Endothelial cell (in vitro differentiated cells): ENCODE results near the gene GRPR. TPM values are rescaled to one million over a fixed set of nuclear protein-coding genes. Genes with fewer than 3 reads are reported as not detected.

Source experiments
- DNase-seq: peaks from one replicate; pipeline ENCODE4 v3.0.0; 2021; ENCODE audit warnings: low spot score
- H3K27ac Mint-ChIP-seq: one replicate; pipeline ENCODE4 v1.8.0; 2021; ENCODE audit warnings: mixed read lengths, inconsistent platforms; ENCODE audit not compliant: unreplicated experiment
- H3K27me3 Mint-ChIP-seq: one replicate; pipeline ENCODE4 v1.8.0; 2021; ENCODE audit warnings: mild to moderate bottlenecking, moderate library complexity, mixed read lengths, inconsistent platforms; ENCODE audit not compliant: unreplicated experiment
- H3K36me3 Mint-ChIP-seq: one replicate; pipeline ENCODE4 v1.8.0; 2021; ENCODE audit warnings: mild to moderate bottlenecking, low read depth, mixed read lengths, inconsistent platforms; ENCODE audit not compliant: unreplicated experiment
- H3K4me1 Mint-ChIP-seq: one replicate; pipeline ENCODE4 v1.8.0; 2021; ENCODE audit warnings: mild to moderate bottlenecking, mixed read lengths, inconsistent platforms; ENCODE audit not compliant: unreplicated experiment
- H3K4me3 Mint-ChIP-seq: one replicate; pipeline ENCODE4 v1.8.0; 2021; ENCODE audit warnings: mild to moderate bottlenecking, mixed read lengths, inconsistent platforms; ENCODE audit not compliant: unreplicated experiment
- H3K9me3 Mint-ChIP-seq: one replicate; pipeline ENCODE4 v1.8.0; 2021; ENCODE audit warnings: mixed read lengths, inconsistent platforms; ENCODE audit not compliant: unreplicated experiment
- total RNA-seq: library from RNA; stranded (reverse); fragmentation: NEBNext Ultra II Directional; extraction: Animal tissue kit (Norgen Biotek cat#: 25700); gene quantifications from one replicate; pipeline ENCODE4 v1.2.1, GENCODE V29; 2021; ENCODE audit not compliant: unreplicated experiment
- TF ChIP-seq, protein P1 (sequence below): fragments of 200-600 bp; sonication (generic); IDR thresholded peaks from one replicate; pipeline ENCODE4 v1.5.0; 2021; ENCODE audit warnings: antibody characterized with exemption; ENCODE audit not compliant: unreplicated experiment

Gene GRPR
- total RNA-seq, 1 donor from 2014 or later = 0.54 TPM

- no peak overlapping the region for H3K27ac Mint-ChIP-seq
- H3K9me3 Mint-ChIP-seq = no peaks in the 10 kb centered on the region
- no peak for DNase-seq
- H3K27me3 Mint-ChIP-seq = no peaks in the 10 kb centered on the region
- H3K4me3 Mint-ChIP-seq = no peak overlapping the region
- TF ChIP-seq, protein P1, sequence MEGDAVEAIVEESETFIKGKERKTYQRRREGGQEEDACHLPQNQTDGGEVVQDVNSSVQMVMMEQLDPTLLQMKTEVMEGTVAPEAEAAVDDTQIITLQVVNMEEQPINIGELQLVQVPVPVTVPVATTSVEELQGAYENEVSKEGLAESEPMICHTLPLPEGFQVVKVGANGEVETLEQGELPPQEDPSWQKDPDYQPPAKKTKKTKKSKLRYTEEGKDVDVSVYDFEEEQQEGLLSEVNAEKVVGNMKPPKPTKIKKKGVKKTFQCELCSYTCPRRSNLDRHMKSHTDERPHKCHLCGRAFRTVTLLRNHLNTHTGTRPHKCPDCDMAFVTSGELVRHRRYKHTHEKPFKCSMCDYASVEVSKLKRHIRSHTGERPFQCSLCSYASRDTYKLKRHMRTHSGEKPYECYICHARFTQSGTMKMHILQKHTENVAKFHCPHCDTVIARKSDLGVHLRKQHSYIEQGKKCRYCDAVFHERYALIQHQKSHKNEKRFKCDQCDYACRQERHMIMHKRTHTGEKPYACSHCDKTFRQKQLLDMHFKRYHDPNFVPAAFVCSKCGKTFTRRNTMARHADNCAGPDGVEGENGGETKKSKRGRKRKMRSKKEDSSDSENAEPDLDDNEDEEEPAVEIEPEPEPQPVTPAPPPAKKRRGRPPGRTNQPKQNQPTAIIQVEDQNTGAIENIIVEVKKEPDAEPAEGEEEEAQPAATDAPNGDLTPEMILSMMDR = no peak
- no peaks in the 10 kb centered on the region for H3K36me3 Mint-ChIP-seq
- H3K4me1 Mint-ChIP-seq = no peaks in the 10 kb centered on the region
Observed at GRCh38 chrX:16134936-16135335, 11.6 kb downstream of the GRPR start.

DNA sequence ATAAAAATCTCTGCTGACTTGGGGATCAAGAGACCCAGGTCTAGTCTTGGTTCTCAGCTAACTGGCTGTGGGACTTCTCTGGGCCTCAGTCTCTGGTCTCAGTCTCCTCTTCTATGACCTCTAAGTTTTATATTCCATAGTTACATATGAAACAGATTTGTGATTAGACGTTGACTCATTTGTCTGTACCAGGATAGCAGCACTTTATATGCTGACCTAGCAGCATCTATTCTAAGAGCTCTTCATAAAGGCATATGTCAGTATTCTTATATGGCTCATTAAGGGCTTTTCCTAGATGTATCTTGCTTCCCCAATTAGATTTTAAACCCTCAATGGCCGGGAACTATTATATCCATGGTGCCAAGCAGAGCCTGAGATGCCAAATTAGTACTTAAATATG, 12.7 kb downstream of the GRPR start:
- no peaks in the 10 kb centered on the region for H3K4me1 Mint-ChIP-seq
- H3K9me3 Mint-ChIP-seq = no peaks in the 10 kb centered on the region
- H3K4me3 Mint-ChIP-seq = no peak overlapping the region
- TF ChIP-seq, protein P1 = no peak
- H3K36me3 Mint-ChIP-seq = no peaks in the 10 kb centered on the region
- H3K27ac Mint-ChIP-seq = no peak overlapping the region
- DNase-seq = no peak
- no peaks in the 10 kb centered on the region for H3K27me3 Mint-ChIP-seq

DNA sequence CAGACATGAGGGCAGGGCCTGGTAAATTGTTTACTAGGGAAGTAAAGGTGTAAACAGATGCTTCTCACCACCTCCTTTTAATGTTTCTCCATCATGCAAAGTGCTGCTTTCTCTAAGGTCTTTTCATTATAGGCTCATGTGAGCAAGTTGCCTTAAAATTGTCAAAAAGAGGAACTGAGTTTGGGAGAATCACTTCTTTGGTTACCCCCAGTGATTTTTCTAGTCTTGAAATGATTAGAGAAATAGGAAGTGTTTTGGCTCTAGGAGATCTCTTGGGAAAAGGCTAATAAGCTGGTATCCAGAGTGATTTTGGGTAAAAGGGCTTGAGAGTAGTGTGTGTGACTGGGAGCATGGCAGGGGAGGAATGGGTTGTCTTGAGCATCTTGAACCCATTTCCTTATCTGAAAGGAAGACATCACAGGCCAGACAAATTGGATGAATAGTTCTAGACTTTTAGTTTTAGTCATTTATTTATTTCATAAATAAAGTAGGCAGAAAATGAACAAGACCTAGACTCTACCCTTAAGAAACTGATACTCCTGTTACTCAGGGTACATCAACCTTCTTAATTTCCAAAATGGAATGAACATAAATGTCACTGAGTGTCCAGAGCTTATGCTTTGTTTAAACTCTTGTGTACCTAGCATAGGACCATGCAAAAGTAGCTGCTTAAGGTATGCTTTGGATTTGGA, 14.2 kb downstream of the GRPR start:
- Mint-ChIP-seq H3K27me3 (no peaks in the 10 kb centered on the region), H3K27ac (no peak overlapping the region), H3K4me3 (no peak overlapping the region), H3K4me1 (no peaks in the 10 kb centered on the region), H3K9me3 (no peaks in the 10 kb centered on the region), H3K36me3 (no peaks in the 10 kb centered on the region)
- no peak for DNase-seq
- TF ChIP-seq, protein P1 = no peak

GRCh38 chrX:16138108-16138427, 14.7 kb downstream of the GRPR start:
- H3K4me1 Mint-ChIP-seq = no peaks in the 10 kb centered on the region
- H3K27ac Mint-ChIP-seq = no peak overlapping the region
- no peak overlapping the region for H3K4me3 Mint-ChIP-seq
- H3K27me3 Mint-ChIP-seq = no peaks in the 10 kb centered on the region
- TF ChIP-seq, protein P1 = no peak
- H3K9me3 Mint-ChIP-seq = no peaks in the 10 kb centered on the region
- H3K36me3 Mint-ChIP-seq = no peaks in the 10 kb centered on the region
- DNase-seq = no peak

DNA sequence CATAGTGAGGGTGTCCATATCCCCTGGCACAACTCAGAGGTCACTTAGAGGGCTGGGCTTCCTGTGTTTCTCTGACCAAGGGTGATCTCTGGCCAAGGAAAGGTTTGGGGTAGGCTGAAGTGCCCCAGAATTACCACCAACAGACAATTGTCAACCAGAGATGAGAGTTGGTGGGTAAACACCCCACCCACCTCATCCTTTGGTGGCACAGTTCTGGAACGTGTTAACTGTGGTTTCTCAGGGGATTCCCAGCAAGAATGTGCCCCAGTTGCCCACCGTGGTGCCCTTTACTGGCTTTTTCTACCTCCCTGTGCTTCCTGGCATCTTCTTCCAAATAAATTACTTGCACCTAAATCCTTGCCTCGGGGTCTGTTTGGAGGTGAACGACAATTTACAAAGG, 17.1 kb downstream of the GRPR start:
- Mint-ChIP-seq H3K4me1 (no peaks in the 10 kb centered on the region), H3K27ac (no peak overlapping the region), H3K9me3 (no peaks in the 10 kb centered on the region), H3K36me3 (no peaks in the 10 kb centered on the region), H3K4me3 (no peak overlapping the region), H3K27me3 (no peaks in the 10 kb centered on the region)
- no peak for DNase-seq
- TF ChIP-seq, protein P1 = no peak
